HCT116 (cell line): Measurements from ENCODE around the gene OLFML2A. TPM values are rescaled to one million over a fixed set of nuclear protein-coding genes. Genes with fewer than 3 reads are reported as not detected.

Experiments
- ATAC-seq: fragments of 200-7000 bp; cut with Tn5 transposase; 2 replicates; pipeline ENCODE4 v1.9.1; 2020; ENCODE audit warnings: mild to moderate bottlenecking, moderate library complexity
- BruUV-seq: library from RNA; stranded (reverse); fragments of 400-500 nt; replicated peaks from 2 replicates; lab custom pipeline; 2021; lab: Mats Ljungman, UMichigan
- CTCF ChIA-PET: fragments of 300-600 bp; sonication (Branson Sonifier 250); formaldehyde crosslinking; loops from one replicate; lab custom pipeline; 2021; ENCODE audit warnings: antibody characterized with exemption; lab: Charles Lee
- POLR2A ChIA-PET: fragments of 300-600, 350-600 bp; sonication (Branson Sonifier 250); formaldehyde crosslinking; loops from one replicate; lab custom pipeline; 2021; ENCODE audit warnings: antibody characterized with exemption; lab: Charles Lee
- RAD21 ChIA-PET, 2 experiments: fragments of 300-600 bp; sonication (Branson Sonifier 250); formaldehyde crosslinking; loops; one replicate each; lab custom pipeline; 2023; ENCODE audit warnings: low total read pairs in 2 of 2; ENCODE audit not compliant: uncharacterized antibody in 2 of 2, unreplicated experiment in 2 of 2, low non-redundant PET in 1 of 2; lab: Charles Lee
- DNase-seq: peaks from one replicate; pipeline ENCODE4 v3.0.0-alpha.2; 2010; ENCODE audit warnings: low read depth, low spot score
- H2AFZ ChIP-seq: fragments of 200-600 bp; shearing (Covaris generic), sonication (generic); 2 replicates; pipeline ENCODE4 v1.6.1; 2017; ENCODE audit warnings: low read depth, mixed run types, mixed read lengths, antibody characterized with exemption, low read length; ENCODE audit not compliant: poor library complexity, severe bottlenecking
- H3K27ac ChIP-seq: 2 replicates; pipeline ENCODE4 v1.5.1; 2012; ENCODE audit warnings: low read depth, low read length
- H3K27me3 ChIP-seq: fragments of 200-600 bp; sonication (generic); 2 replicates; pipeline ENCODE4 v1.6.1; 2016; ENCODE audit warnings: mixed run types, low read length, mixed read lengths; ENCODE audit not compliant: insufficient read depth
- H3K36me3 ChIP-seq, 2 experiments: fragments of 200-500 bp in 1 of 2; fragments of 200-600 bp in 1 of 2; sonication (Bioruptor generic) in 1 of 2; sonication (generic) in 1 of 2; 2 replicates each; pipeline versions ENCODE4 v1.5.1 to v1.6.1; 2014 to 2016; ENCODE audit warnings: low read length in 2 of 2, inconsistent platforms in 1 of 2, mixed read lengths in 1 of 2, mixed run types in 1 of 2; ENCODE audit not compliant: insufficient read depth in 2 of 2, control insufficient read depth in 1 of 2
- H3K4me1 ChIP-seq, 2 experiments: fragments of 200-600 bp in 1 of 2; sonication (generic) in 1 of 2; 2 replicates each; pipeline versions ENCODE4 v1.5.1 to v1.6.1; 2012 to 2017; ENCODE audit warnings: low read length in 2 of 2, inconsistent platforms in 1 of 2, mild to moderate bottlenecking in 1 of 2, mixed read lengths in 1 of 2, mixed run types in 1 of 2, moderate library complexity in 1 of 2; ENCODE audit not compliant: insufficient read depth in 2 of 2, control insufficient read depth in 1 of 2
- H3K4me2 ChIP-seq: fragments of 200-600 bp; sonication (generic); 2 replicates; pipeline ENCODE4 v1.6.1; 2017; ENCODE audit warnings: mixed run types, low read length, mixed read lengths
- H3K4me3 ChIP-seq, 2 experiments: fragments of 200-600 bp in 1 of 2; sonication (generic) in 1 of 2; replicated peaks in 1 of 2; 2 replicates each; pipeline ENCODE4 v1.5.1; 2011 to 2016; ENCODE audit warnings: low read length in 2 of 2, control low read depth in 1 of 2, low read depth in 1 of 2, mild to moderate bottlenecking in 1 of 2, mixed read lengths in 1 of 2, mixed run types in 1 of 2
- H3K79me2 ChIP-seq: fragments of 200-600 bp; sonication (generic); 2 replicates; pipeline ENCODE4 v1.6.1; 2017; ENCODE audit warnings: mild to moderate bottlenecking, mixed run types, low read length, moderate library complexity, mixed read lengths; ENCODE audit not compliant: insufficient read depth
- H3K9ac ChIP-seq: fragments of 200-600 bp; sonication (generic); 2 replicates; pipeline ENCODE4 v1.6.1; 2016; ENCODE audit warnings: low read length, mixed read lengths
- H3K9me2 ChIP-seq: fragments of 200-600 bp; sonication (generic), shearing (Covaris generic); 2 replicates; pipeline ENCODE4 v1.6.1; 2017; ENCODE audit warnings: mixed run types, mild to moderate bottlenecking, moderate library complexity; ENCODE audit not compliant: insufficient read depth
- H3K9me3 ChIP-seq, 2 experiments: fragments of 200-500 bp in 1 of 2; fragments of 200-600 bp in 1 of 2; sonication (Bioruptor generic) in 1 of 2; sonication (generic) in 1 of 2; 2 replicates each; pipeline ENCODE4 v1.6.1; 2014 to 2017; ENCODE audit warnings: low read length in 2 of 2, mixed read lengths in 2 of 2, inconsistent platforms in 1 of 2, low read depth in 1 of 2, mild to moderate bottlenecking in 1 of 2, mixed run types in 1 of 2, moderate library complexity in 1 of 2; ENCODE audit not compliant: control insufficient read depth in 1 of 2, insufficient read depth in 1 of 2
- H4K20me1 ChIP-seq: fragments of 200-600 bp; sonication (generic), shearing (Covaris generic); 2 replicates; pipeline ENCODE4 v1.6.1; 2017; ENCODE audit warnings: mixed run types, mild to moderate bottlenecking, moderate library complexity; ENCODE audit not compliant: insufficient read depth
- CBX3 ChIP-seq: IDR thresholded peaks from 2 replicates; pipeline ENCODE4 v1.6.1; 2012; ENCODE audit warnings: low read depth
- CEBPB ChIP-seq: IDR thresholded peaks from 2 replicates; pipeline ENCODE4 v1.6.1; 2012; ENCODE audit warnings: low read depth
- EZH2phosphoT487 ChIP-seq: fragments of 200-600 bp; IDR thresholded peaks from 2 replicates; pipeline ENCODE4 v1.6.1; 2018; ENCODE audit warnings: antibody characterized with exemption, borderline replicate concordance
- JUND ChIP-seq: IDR thresholded peaks from 2 replicates; pipeline ENCODE4 v1.6.1; 2012
- MAX ChIP-seq: IDR thresholded peaks from 2 replicates; pipeline ENCODE4 v1.6.1; 2012
- POLR2AphosphoS5 ChIP-seq: IDR thresholded peaks from 2 replicates; pipeline ENCODE4 v1.6.1; 2011; ENCODE audit warnings: mild to moderate bottlenecking, low read depth, low read length, moderate library complexity
- RAD21 ChIP-seq: IDR thresholded peaks from 2 replicates; pipeline ENCODE4 v1.6.1; 2012; ENCODE audit warnings: low read depth, mild to moderate bottlenecking
- SIN3A ChIP-seq: IDR thresholded peaks from 2 replicates; pipeline ENCODE4 v1.6.1; 2012; ENCODE audit warnings: low read depth
- SP1 ChIP-seq: IDR thresholded peaks from 2 replicates; pipeline ENCODE4 v1.6.1; 2012; ENCODE audit warnings: low read depth
- ZBTB33 ChIP-seq: IDR thresholded peaks from 2 replicates; pipeline ENCODE4 v1.6.1; 2011; ENCODE audit warnings: mild to moderate bottlenecking, low read length, moderate library complexity; ENCODE audit not compliant: insufficient replicate concordance; ENCODE audit errors: extremely low read depth
- ZFX ChIP-seq: fragments of 450-650 bp; IDR thresholded peaks from 2 replicates; pipeline ENCODE4 v1.6.1; 2017
- ZNF274 ChIP-seq: fragments of 200-500 bp; sonication (Bioruptor generic); IDR thresholded peaks from 2 replicates; pipeline ENCODE4 v1.6.1; 2014; ENCODE audit warnings: mild to moderate bottlenecking, low read depth, low read length, inconsistent platforms
- intact Hi-C: fragments of 100-400 bp; cut with micrococcal nuclease; formaldehyde crosslinking; loops from 2 replicates; pipeline ENCODE4 v1.10.0; 2022
- total RNA-seq: library from RNA; stranded (reverse); gene quantifications from one replicate; pipeline ENCODE4 v1.2.1, GENCODE V29; 2021; ENCODE audit not compliant: unreplicated experiment
- TF ChIP-seq, protein P1 (sequence below), 3 experiments: fragments of 200-600 bp in 1 of 3; sonication (generic) in 1 of 3; IDR thresholded peaks in 2 of 3; conservative IDR thresholded peaks in 1 of 3; 2 replicates each; pipeline ENCODE4 v1.5.1; 2012 to 2017; ENCODE audit warnings: low read depth in 2 of 3, low read length in 2 of 3, antibody characterized with exemption in 1 of 3, borderline replicate concordance in 1 of 3, control low read depth in 1 of 3, mild to moderate bottlenecking in 1 of 3, mixed read lengths in 1 of 3, mixed run types in 1 of 3, moderate library complexity in 1 of 3; ENCODE audit not compliant: insufficient read depth in 1 of 3

OLFML2A gene
- total RNA-seq, 1 experiment from 2014 or later, result 6.3 TPM

- TF ChIP-seq, protein P1, sequence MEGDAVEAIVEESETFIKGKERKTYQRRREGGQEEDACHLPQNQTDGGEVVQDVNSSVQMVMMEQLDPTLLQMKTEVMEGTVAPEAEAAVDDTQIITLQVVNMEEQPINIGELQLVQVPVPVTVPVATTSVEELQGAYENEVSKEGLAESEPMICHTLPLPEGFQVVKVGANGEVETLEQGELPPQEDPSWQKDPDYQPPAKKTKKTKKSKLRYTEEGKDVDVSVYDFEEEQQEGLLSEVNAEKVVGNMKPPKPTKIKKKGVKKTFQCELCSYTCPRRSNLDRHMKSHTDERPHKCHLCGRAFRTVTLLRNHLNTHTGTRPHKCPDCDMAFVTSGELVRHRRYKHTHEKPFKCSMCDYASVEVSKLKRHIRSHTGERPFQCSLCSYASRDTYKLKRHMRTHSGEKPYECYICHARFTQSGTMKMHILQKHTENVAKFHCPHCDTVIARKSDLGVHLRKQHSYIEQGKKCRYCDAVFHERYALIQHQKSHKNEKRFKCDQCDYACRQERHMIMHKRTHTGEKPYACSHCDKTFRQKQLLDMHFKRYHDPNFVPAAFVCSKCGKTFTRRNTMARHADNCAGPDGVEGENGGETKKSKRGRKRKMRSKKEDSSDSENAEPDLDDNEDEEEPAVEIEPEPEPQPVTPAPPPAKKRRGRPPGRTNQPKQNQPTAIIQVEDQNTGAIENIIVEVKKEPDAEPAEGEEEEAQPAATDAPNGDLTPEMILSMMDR (IDR thresholded peaks at IDR 0.05 in 2 of 3, conservative IDR thresholded peaks at IDR 0.05 in 1 of 3; ENCODE audit: borderline replicate concordance in 1 of 3, insufficient read depth in 1 of 3, low read depth in 2 of 3, low read length in 2 of 3), result no peak
- no peak for TF ChIP-seq EZH2phosphoT487
- TF ChIP-seq JUND, result no peak
- TF ChIP-seq ZBTB33, result no peak
- no peak for TF ChIP-seq CBX3
- TF ChIP-seq ZFX, result no peak
- TF ChIP-seq CEBPB, result no peak
- no peak for TF ChIP-seq POLR2AphosphoS5
These were observed 18.2 kb upstream of the OLFML2A start (continued) for GRCh38 chr9:124758691-124759090.

DNA sequence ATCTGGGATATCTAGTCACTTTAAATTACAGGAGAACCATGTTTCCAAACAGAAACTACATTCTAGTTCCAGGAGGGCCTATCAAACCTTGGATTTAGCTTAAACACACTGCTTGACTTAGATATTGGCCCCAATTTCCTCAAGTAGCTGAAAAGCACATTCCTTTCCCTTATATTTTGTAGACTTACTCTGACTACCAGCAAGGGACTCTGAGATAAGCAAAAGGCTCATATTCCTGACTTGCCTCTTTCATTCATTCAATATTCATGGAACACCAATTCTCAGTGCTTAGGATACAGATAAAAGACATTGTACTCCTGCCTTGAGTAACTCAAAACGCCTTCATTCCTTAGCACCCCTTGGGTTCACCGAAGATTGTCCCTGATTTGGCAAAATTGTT, 17.6 kb upstream of the OLFML2A start:
- TF ChIP-seq MAX (no peak), ZBTB33 (no peak), ZNF274 (no peak), SIN3A (no peak), SP1 (no peak), RAD21 (no peak), EZH2phosphoT487 (no peak)
- ChIA-PET RAD21 (no interaction called here), CTCF (interaction anchor here (1.1 to 1.9 kb wide), 3 partner anchors 12 to 142 kb away, joined by 3 to 5 read pairs (median 3); partner anchors contain the start of gene NR6A1), POLR2A (no interaction called here)
- peaks cover 4 to 22% of the 10 kb centered on the region in 2 experiments; a peak in 3 of 4 replicates for H3K4me1 ChIP-seq
- DNase-seq, result no peak
- no peaks in the 10 kb centered on the region for H3K9me2 ChIP-seq
- BruUV-seq, result no TSS peak
- intact Hi-C loops, result no loop called here
- no peak for ATAC-seq
- H3K9ac ChIP-seq, result no peak overlapping the region
- H4K20me1 ChIP-seq, result peaks cover 12% of the 10 kb centered on the region; the same call in 1 of the 2 replicates
- no peak overlapping the region for H2AFZ ChIP-seq
- no peaks in the 10 kb centered on the region for H3K9me3 ChIP-seq
- H3K79me2 ChIP-seq, result peaks cover 94% of the 10 kb centered on the region
- H3K4me2 ChIP-seq, result no peak overlapping the region
- no peaks in the 10 kb centered on the region for H3K36me3 ChIP-seq
- H3K27ac ChIP-seq, result no peak overlapping the region
- H3K27me3 ChIP-seq, result no peaks in the 10 kb centered on the region
- no peak overlapping the region for H3K4me3 ChIP-seq
